Measurements from ENCODE around the gene P4HTM.
A peak's percentile ranks its signal among the peaks of the same experiment; 100 is the strongest.

The P4HTM gene

DNA sequence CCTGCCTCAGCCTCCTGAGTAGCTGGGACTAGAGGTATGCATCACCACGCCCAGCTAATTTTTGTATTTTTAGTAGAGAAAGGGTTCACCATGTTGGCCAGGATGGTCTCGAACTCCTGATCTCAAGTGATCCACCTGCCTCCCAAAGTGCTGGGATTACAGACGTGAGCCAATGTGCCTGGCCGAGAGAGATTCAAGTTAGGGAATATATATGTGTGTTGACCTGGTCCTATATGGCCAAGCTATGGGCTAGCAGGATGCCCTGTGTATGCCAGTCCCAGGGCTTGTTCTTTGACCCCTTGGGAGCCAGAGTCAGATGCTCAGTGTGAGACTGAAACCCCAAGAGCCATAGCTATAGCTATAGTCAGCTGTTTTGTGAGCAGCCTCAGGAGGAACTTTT lies 33.7 kb downstream of the P4HTM start:
- no peak for DNase-seq (ENCODE audit: low spot score)
- no peak for FAIRE-seq

DNA sequence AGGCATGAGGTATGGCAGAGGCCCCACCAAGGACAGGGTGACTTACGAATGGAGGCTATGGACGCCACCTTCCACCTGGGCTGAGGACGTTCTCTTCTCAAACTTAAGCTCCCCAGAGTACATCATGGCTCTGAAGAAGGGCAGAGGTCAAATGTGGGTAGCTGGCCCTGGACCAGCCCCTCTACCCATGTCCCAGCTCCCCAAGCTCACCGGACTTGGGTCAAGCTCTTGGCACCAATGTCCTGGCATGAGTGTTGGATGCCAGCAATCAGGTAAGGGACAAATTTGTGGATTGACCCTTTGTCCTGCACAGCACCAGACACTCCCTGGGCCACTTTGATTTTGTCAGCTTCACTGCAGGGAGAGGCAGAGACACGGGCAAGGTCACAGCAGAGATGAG lies 34.4 kb downstream of the P4HTM start:
- no peak for FAIRE-seq
- no peak for DNase-seq (ENCODE audit: low spot score)

DNA sequence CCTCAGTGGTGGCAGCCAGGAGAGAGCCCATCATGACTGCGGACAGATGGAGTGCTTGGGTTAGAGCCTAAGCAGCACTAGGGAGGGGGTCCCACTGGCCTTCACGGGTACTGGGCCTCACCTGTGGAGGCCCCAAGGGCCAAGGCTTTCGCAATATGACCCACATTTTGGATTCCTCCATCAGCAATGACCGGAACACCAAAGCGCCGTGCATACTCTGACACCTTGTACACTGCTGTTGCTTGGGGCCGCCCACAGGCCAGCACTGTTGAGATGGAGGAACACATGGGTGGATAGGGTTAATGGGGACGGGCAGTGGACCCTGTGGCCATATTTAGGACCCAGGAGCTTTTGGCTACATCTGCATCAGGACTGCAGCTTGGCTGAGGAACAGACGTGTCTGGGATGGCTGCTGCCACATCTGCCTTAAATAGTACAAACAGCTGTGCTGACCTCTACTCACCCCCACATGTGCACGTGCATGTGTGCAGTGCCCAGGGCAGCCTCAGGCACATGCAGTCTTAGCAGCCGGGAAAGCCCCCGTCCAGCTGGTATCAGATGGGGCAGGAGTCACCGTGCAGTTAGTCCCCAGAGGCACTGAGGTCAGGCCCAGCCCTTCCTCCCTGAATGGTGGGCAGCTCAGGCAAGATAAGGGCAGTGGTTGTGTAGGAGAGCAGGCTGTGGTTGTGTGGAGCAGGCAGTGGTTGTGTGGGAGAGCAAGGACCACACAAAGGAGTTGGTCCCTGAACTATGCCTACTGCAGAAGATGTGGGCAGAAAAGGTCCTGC lies 35.2 kb downstream of the P4HTM start:
- no peak for DNase-seq (ENCODE audit: low spot score)
- no peak for FAIRE-seq

DNA sequence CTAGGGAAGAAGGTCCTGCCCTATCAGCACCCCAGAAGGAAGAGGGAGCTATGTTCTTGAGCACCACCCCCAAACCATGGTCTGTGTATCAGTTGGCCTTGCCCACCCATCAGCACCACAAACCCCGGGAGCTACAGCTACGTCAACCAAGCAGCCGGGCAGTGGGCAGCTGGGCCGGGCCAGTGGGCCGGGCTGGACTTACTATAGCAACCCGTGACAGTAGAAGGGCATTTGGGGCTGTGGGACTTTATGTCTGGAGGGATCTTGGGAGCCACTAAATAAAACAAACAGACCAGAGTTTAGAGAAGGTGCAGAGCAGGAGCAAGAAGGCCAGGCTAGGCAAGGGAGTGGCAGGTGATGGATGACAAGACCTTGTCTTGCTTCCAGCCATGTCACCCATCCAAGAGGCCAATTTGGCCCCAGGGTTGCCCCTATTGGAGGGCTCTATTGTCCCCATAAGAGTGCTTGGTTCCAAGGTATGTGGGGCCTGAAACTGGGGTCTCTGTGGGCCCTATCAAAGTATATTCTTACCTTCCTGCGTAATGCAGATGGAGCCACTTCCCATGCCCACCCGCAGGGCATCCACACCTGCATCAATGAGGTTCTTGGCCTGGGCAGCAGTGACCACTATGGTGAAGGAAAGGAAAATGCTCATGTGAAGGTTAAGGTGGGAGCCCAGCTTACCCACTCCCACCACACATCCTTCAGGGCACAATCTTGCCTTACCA lies 35.9 kb downstream of the P4HTM start:
- DNase-seq (ENCODE audit: low spot score) (no peak), FAIRE-seq (no peak)

DNA sequence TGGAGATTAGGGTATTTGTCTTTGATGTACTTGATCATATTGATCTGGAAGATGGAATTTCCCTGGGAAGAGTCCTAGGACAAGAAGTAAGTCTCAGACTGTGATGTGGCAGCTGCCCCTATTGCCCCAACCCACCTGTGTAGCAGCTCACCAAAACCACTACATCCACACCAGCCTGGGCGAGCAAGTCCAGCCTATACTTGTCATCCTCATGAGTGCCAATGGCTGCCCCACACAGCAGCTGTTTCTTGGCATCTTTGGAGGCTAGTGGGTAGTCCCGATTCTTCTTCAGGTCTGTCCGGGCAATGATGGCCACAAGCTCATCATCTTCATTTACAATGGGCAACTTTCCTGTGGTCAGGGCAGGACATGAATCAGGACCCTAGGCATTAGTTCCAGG lies 36.5 kb downstream of the P4HTM start:
- DNase-seq (ENCODE audit: low spot score) (no peak), FAIRE-seq (no peak)

DNA sequence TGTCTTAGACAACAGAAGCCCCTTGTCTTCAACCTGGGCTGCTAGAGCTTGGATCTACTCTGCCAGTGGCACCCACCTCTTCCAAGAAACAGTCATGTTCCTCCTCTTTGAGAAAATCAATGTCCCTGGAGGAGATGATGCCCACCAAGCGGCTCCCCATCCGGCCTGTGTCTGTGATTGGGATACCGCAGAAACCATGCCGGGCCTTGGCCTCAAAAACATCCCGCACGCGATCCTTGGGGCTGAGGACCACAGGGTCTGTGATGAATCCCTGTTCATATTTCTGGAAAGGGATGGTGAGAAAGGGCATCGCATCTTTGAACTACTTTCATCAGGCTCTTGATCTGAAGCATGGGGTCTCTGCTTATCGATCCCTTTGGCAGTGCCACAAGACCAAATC lies 37.6 kb downstream of the P4HTM start:
- DNase-seq (ENCODE audit: low spot score) (no peak), FAIRE-seq (no peak)

DNA sequence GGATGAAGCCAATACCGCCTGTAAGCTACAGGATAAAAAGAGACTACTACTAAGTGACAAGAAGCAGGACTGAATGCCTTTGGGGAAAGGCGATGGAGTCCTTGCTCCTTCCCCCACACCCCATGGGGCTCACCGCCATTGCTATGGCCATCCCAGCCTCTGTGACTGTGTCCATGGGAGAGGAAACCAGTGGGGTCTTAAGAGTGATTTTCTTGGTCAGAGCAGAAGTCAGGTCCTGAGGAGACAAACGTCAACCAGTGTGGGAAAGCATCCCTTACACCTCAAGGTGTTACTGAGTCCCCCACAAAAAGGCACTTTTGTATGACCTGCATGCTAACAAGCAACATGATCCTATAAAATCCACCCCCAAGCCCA lies 38.2 kb downstream of the P4HTM start:
- FAIRE-seq, result no peak
- no peak for DNase-seq (ENCODE audit: low spot score)

DNA sequence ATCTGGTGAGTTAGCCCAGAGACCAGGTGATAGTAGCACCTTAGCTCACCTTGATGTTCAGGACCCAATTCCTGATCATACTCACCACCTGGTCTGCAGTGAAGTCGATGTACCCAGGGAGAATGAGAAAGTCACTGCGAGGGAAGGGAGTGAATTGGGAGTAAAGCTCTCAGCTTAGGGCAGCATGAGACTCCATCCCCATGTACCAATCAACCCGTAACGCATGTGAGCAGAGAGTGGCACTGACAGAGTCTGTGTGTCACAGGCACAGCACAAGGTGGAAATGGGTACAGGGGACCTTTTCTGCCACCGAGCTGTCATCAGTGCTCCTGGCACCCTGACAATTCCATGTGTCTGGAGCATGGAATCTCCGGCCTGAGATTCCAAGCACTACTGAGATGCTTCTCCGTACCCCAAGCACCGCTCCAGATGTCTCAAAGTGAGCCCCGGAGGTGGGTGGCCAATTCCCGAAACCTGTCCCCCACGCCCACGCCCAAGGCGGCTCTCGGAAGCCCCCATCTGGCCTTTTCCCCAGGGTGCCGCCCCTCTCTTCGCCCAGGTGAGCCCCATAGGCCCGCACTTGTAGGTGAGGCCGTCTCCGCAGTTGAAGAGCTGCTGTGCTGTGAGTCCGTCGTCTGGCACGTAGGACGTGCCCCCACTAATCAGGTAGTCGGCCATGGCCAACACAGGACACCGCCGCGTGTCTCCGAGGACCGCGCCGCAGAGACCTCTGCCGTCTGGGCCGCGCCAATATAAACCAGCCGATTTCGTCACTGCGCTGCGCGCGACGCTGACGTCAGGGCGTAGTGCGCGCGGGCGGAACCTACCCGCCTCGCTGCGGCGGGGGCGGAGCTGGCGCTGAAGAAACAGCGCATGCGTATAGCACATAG lies 38.9 kb downstream of the P4HTM start, which contains the start of gene IMPDH2:
IMPDH2 (minus strand) TSS at position 726 of the 890 bp plus-strand sequence; CDS start at position 678, 48 bp downstream.
- DNase-seq (ENCODE audit: low spot score) (peak; percentile 94), FAIRE-seq (peak; percentile 99)

DNA sequence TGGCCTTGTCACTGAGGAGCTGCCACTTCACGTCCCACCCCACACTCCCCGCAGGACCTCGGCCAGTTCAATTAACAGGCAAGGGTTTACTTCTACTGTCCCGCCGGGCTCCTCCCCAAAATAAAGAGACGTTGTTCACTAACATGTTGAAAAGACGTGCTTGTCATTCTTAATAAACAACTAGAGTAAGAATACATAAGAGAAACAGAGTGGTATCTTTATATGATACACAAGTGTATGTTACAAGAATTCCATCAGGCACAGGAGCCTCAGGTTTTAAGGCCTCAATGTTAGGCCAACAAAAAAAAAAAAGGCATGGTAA lies 39.5 kb downstream of the P4HTM start:
- DNase-seq (ENCODE audit: low spot score) (no peak), FAIRE-seq (no peak)

DNA sequence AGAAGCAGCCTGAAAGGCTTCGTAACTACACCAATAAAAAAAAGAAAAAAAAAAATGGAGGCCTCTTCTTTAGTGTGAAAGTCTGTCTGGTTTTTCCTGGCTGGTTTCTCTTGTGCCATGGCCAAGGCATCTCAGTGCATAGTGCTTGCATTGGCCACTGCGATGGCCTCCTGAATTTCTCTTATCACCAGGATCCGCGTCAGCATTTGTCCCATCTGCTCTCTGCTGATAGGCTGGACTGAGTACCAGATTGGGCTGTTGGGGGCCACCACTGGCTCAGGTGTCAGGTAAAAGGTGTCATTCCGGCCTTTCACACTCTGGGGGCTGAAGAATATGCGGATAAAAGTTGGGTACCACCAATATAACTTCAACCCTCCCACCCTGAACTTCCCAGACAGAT lies 40.3 kb downstream of the P4HTM start:
- DNase-seq (ENCODE audit: low spot score), result no peak
- no peak for FAIRE-seq

DNA sequence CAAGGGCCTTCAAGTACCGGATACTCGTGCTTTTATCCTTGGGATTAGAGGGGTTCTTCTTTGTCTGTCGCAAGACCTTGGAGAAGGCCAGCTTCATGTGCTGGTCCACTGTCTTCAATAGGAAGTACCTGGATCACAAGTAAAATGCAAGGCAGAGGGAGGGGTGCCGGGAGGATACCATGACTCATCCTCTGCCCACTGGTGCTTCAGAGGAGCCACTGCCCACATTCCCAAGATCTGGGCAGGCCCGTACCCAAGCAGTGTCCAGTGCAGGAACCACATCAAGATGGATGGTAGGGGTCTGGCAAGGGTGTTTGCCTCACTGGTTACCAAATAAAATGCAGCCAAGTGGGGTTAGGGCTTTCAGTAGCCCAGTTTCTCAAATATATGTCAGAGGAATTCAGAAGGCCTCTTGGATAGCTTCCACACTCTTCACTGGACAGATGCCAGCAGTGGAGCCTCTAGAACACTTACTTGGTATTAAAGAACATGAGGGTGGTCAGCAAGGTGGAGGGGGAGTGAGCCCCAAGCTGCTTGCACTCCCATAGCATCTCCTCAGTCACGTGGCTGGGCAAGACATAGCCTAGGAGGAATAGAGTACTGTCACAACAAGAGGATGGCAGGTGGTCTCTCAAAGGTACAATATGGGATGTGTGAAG lies 42.7 kb downstream of the P4HTM start:
- DNase-seq (ENCODE audit: low spot score), result no peak
- no peak for FAIRE-seq

DNA sequence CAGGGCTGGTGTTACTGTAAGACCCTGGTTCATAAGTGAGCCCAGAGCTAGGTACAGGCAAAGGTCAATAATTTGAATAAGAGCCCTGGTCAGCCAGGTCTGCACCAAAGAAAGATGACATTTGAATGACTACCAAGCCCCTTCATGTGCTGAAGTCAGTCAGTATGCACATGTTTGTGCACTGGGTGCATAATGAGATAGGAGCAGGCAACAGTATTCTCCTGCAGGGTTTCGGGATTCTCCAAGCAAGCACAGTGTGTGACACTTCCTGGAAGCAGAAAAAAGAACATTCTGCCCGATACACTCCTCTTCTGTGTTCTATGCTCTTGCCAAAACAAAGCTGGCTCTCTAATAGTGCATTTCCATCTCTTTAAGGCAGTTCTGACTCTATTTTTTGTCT lies 44.6 kb downstream of the P4HTM start:
- FAIRE-seq (no peak), DNase-seq (ENCODE audit: low spot score) (no peak)

DNA sequence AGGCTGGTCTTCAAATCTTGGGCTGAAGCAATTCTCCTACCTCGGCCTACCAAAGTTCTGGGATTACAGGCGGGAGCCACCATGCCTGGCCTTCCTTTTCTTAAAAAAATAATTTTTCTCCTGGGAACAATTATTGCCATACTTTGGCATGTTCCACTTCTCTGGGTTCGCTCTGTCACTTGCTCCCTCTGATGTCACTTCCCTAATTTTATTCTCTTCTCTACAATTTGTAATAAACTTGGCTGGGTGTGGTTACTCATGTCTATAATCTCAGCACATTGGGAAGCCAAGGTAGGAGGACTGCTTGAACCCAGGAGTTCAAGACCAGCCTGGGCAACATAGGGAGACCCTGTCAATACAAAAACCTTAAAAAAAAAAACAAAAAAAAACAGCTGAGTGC lies 45.2 kb downstream of the P4HTM start:
- no peak for DNase-seq (ENCODE audit: low spot score)
- FAIRE-seq, result no peak

DNA sequence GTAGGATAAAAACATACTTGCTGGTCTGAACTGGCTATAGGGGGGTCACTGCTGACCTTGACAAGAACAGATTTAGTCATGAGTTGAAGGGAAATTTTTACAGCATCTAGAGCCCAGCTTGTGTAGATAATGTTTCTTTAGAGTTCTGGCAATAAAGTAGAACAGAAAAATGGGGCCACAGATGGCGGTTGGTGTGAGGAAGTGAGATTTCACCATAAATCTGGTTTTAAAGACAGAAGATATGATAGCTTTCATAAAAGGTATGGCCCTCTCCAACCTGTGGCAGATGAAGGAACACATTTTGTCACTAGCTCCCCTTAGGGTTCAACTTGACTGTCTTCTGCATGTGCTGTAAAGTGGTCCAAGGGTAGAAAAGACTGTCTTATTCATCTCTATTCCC lies 63.5 kb downstream of the P4HTM start:
- DNase-seq (ENCODE audit: low spot score), result no peak
- no peak for FAIRE-seq

DNA sequence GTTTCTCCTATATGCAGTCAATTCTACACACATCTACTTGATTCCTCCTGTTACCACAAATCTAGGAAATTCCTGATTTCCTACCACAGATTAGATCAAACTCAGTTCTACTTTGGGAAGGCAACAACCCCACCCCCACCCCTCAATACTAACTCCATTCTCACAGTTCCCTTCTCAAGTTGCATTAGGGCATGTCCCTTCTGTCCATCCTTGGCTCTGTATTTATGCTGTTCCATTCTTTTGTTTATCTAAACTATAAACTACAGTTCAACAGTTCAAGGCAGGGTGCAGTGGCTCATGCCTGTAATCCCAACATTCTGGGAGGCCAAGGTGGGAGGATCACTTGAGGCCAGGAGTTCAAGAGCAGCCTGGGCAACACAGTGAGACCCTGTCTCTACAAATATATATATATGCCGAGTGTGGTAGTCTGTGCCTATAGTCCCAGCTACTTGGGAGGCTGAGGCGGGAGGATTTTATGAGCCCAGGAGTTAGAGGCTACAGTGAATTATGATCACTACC lies 64.4 kb downstream of the P4HTM start:
- DNase-seq (ENCODE audit: low spot score) (no peak), FAIRE-seq (no peak)
